AG10803 (cell line): Measurements from ENCODE around the gene EPO.
A peak's percentile ranks its signal among the peaks of the same experiment; 100 is the strongest.
"Not testable (repeated sequence)": the region's sequence is repeated elsewhere in the genome, so short reads cannot be mapped to it uniquely, and the experiment has no call there.

Source experiments
- DNase-seq: peaks from one replicate; pipeline ENCODE4 v3.0.0; 2010; ENCODE audit warnings: low read depth
- H3K4me3 ChIP-seq: 2 replicates; pipeline ENCODE4 v1.5.1; 2011; ENCODE audit warnings: mild to moderate bottlenecking, low read length, control low read depth
- TF ChIP-seq, protein P1 (sequence below): conservative IDR thresholded peaks from 2 replicates; pipeline ENCODE4 v1.5.1; 2011; ENCODE audit warnings: mild to moderate bottlenecking, low read length, control low read depth, inconsistent platforms

The EPO gene

GRCh38 chr7:100696123-100696521, 24.1 kb upstream of the EPO start:
- TF ChIP-seq, protein P1, sequence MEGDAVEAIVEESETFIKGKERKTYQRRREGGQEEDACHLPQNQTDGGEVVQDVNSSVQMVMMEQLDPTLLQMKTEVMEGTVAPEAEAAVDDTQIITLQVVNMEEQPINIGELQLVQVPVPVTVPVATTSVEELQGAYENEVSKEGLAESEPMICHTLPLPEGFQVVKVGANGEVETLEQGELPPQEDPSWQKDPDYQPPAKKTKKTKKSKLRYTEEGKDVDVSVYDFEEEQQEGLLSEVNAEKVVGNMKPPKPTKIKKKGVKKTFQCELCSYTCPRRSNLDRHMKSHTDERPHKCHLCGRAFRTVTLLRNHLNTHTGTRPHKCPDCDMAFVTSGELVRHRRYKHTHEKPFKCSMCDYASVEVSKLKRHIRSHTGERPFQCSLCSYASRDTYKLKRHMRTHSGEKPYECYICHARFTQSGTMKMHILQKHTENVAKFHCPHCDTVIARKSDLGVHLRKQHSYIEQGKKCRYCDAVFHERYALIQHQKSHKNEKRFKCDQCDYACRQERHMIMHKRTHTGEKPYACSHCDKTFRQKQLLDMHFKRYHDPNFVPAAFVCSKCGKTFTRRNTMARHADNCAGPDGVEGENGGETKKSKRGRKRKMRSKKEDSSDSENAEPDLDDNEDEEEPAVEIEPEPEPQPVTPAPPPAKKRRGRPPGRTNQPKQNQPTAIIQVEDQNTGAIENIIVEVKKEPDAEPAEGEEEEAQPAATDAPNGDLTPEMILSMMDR = no peak
- H3K4me3 ChIP-seq = no peak overlapping the region
- no peak for DNase-seq

- H3K4me3 ChIP-seq = no peak overlapping the region
- DNase-seq = no peak
These were observed 21.2 kb upstream of the EPO start for GRCh38 chr7:100699018-100699417.

GRCh38 chr7:100701089-100701488, 19.2 kb upstream of the EPO start:
- DNase-seq = not testable (repeated sequence)

More at GRCh38 chr7:100699018-100699417, 21.2 kb upstream of the EPO start:
- TF ChIP-seq, protein P1 = no peak

GRCh38 chr7:100705320-100705752, 14.9 kb upstream of the EPO start:
- TF ChIP-seq, protein P1 = peak; percentile 84
- peak; percentile 58 for DNase-seq
- peak overlapping the region; percentile 91 for H3K4me3 ChIP-seq

More at GRCh38 chr7:100701089-100701488, 19.2 kb upstream of the EPO start:
- H3K4me3 ChIP-seq = not testable (repeated sequence)

DNA sequence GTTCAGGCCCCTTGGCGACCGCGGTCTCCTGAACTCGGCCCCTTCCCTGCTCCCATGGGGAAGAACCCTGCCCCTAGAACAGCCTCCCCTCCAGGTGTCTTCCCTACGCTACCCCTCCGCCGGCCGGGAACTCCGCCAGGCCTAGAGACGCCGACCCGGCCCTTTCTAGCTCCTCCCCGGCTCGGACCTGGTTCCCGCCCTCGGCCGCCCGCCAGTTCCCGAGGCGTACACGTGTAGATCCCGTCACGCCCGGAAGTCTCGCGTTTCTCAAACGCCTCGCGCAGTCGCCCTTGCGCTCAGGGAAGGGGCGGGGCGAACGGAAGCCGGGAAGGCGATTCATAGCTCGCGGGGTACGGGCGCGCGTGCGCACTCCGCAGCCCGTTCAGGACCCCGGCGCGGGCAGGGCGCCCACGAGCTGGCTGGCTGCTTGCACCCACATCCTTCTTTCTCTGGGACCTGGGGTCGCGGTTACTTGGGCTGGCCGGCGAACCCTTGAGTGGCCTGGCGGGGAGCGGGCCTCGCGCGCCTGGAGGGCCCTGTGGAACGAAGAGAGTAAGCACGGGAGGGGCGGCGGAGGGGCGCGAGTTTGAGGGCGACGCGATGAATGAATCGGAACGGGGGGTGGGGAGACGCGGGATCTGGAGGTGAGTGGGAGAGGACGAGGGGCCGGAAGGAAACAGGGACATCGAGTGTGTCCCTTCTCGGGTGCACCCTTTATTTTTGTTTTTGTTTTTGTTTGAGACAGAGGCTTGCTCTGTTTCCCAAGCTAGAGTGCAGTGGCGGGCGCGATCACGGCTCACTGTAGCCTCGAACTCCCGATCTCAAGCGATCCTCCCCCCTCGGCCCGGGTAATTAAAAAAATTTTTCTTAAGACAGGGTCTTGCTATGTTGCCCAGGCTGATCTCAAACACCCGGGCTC, 14.3 kb upstream of the EPO start, which contains the start of gene POP7:
TSS of gene POP7 (plus strand) at position 369 of the 919 bp plus-strand sequence. CDS start 710 bp downstream, outside the sequence.
- H3K4me3 ChIP-seq = peak within 1 kb of the TSS; percentile 91
- DNase-seq = peak; percentile 97
- TF ChIP-seq, protein P1 = no peak

DNA sequence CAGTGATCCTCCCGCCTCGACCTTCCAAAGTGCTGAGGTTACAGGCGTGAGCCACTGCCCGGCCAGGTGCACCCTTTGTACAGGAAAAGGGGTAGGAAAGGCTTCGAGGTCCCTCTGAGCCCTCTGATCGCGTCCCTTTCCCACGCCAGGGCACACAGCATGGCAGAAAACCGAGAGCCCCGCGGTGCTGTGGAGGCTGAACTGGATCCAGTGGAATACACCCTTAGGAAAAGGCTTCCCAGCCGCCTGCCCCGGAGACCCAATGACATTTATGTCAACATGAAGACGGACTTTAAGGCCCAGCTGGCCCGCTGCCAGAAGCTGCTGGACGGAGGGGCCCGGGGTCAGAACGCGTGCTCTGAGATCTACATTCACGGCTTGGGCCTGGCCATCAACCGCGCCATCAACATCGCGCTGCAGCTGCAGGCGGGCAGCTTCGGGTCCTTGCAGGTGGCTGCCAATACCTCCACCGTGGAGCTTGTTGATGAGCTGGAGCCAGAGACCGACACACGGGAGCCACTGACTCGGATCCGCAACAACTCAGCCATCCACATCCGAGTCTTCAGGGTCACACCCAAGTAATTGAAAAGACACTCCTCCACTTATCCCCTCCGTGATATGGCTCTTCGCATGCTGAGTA, 13.5 kb upstream of the EPO start:
- TF ChIP-seq, protein P1 = no peak
- no peak for DNase-seq
- H3K4me3 ChIP-seq = peak overlapping the region; percentile 87

- no peak overlapping the region for H3K4me3 ChIP-seq
- no peak for DNase-seq
- TF ChIP-seq, protein P1 = no peak
These were observed 11.9 kb upstream of the EPO start for GRCh38 chr7:100708395-100708794.
